IMR-90 (cell line): ENCODE results near the gene YAF2. TPM values are rescaled to one million over a fixed set of nuclear protein-coding genes. Genes with fewer than 3 reads are reported as not detected.

Experiments
- ATAC-seq: fragments of 200-7000 bp; cut with Tn5 transposase; 2 replicates; pipeline ENCODE4 v1.9.1; 2020; ENCODE audit warnings: low read depth, mild to moderate bottlenecking, moderate library complexity
- BruUV-seq: library from RNA; stranded (reverse); fragments of 400-500 nt; replicated peaks from 2 replicates; lab custom pipeline; 2021; lab: Mats Ljungman, UMichigan
- CTCF ChIA-PET: fragments of 300-600 bp; formaldehyde crosslinking; extraction: SDS; loops from one replicate; lab custom pipeline; 2021; ENCODE audit warnings: antibody characterized with exemption; lab: Yijun Ruan, JAX
- POLR2A ChIA-PET: fragments of 300-600 bp; sonication (Branson Sonifier 250); formaldehyde crosslinking; loops from one replicate; lab custom pipeline; 2022; ENCODE audit warnings: antibody characterized with exemption; ENCODE audit not compliant: unreplicated experiment; lab: Charles Lee
- DNase-seq: peaks from one replicate; pipeline ENCODE4 v3.0.0; 2013
- H2AFZ ChIP-seq: replicated peaks from 2 replicates; pipeline ENCODE3; 2013; ENCODE audit warnings: low read length, mild to moderate bottlenecking; ENCODE audit not compliant: poor library complexity
- H2AK5ac ChIP-seq: 2 replicates; pipeline ENCODE4 v1.6.1; 2013; ENCODE audit warnings: low read depth, low read length, inconsistent platforms
- H2AK9ac ChIP-seq: replicated peaks from 2 replicates; pipeline ENCODE3; 2013; ENCODE audit warnings: mild to moderate bottlenecking, low read depth, low read length, moderate library complexity; ENCODE audit not compliant: poor library complexity
- H2BK120ac ChIP-seq: 2 replicates; pipeline ENCODE4 v1.6.1; 2013; ENCODE audit warnings: low read depth, low read length, inconsistent platforms
- H2BK15ac ChIP-seq: 3 replicates; pipeline ENCODE4 v1.6.1; 2013; ENCODE audit warnings: low read depth, low read length, inconsistent platforms
- H2BK20ac ChIP-seq: 2 replicates; pipeline ENCODE4 v1.6.1; 2013; ENCODE audit warnings: low read depth, mild to moderate bottlenecking, inconsistent platforms, low read length, moderate library complexity
- H2BK5ac ChIP-seq: 2 replicates; pipeline ENCODE4 v1.6.1; 2013; ENCODE audit warnings: mild to moderate bottlenecking, low read depth, low read length, inconsistent platforms; ENCODE audit not compliant: poor library complexity, severe bottlenecking
- H3K14ac ChIP-seq: replicated peaks from 2 replicates; pipeline ENCODE4 v1.6.1; 2013; ENCODE audit warnings: low read depth, low read length, inconsistent platforms
- H3K18ac ChIP-seq: 2 replicates; pipeline ENCODE4 v1.6.1; 2013; ENCODE audit warnings: low read depth, low read length, control low read depth
- H3K23ac ChIP-seq: 2 replicates; pipeline ENCODE4 v1.6.1; 2013; ENCODE audit warnings: low read depth, low read length, inconsistent platforms
- H3K27ac ChIP-seq: 2 replicates; pipeline ENCODE4 v1.5.1; 2013; ENCODE audit warnings: mild to moderate bottlenecking, control low read depth, low read length; ENCODE audit not compliant: insufficient read depth
- H3K27me3 ChIP-seq: 2 replicates; pipeline ENCODE4 v1.6.1; 2013; ENCODE audit warnings: low read length; ENCODE audit not compliant: control insufficient read depth, insufficient read depth
- H3K36me3 ChIP-seq: 2 replicates; pipeline ENCODE4 v1.6.1; 2013; ENCODE audit warnings: low read length, mixed read lengths; ENCODE audit not compliant: control insufficient read depth, insufficient read depth
- H3K4ac ChIP-seq: 2 replicates; pipeline ENCODE4 v1.6.1; 2013; ENCODE audit warnings: low read depth, low read length, inconsistent platforms
- H3K4me1 ChIP-seq: 2 replicates; pipeline ENCODE4 v1.6.1; 2013; ENCODE audit warnings: low read length, mixed read lengths; ENCODE audit not compliant: control insufficient read depth, insufficient read depth
- H3K4me2 ChIP-seq: 2 replicates; pipeline ENCODE4 v1.6.1; 2013; ENCODE audit warnings: low read depth, mild to moderate bottlenecking, control low read depth, low read length, moderate library complexity
- H3K4me3 ChIP-seq: 2 replicates; pipeline ENCODE4 v1.5.1; 2013; ENCODE audit warnings: low read depth, mild to moderate bottlenecking, control low read depth, low read length, moderate library complexity; ENCODE audit not compliant: insufficient read depth
- H3K56ac ChIP-seq: 2 replicates; pipeline ENCODE4 v1.6.1; 2013; ENCODE audit warnings: low read length, inconsistent platforms; ENCODE audit not compliant: insufficient read depth; ENCODE audit errors: extremely low read depth
- H3K79me1 ChIP-seq, 2 experiments: 2 replicates each; pipeline ENCODE4 v1.6.1; 2013; ENCODE audit warnings: low read length in 2 of 2, inconsistent platforms in 1 of 2, low read depth in 1 of 2
- H3K9ac ChIP-seq: 2 replicates; pipeline ENCODE4 v1.6.1; 2013; ENCODE audit warnings: low read depth, low read length, control low read depth
- H3K9me1 ChIP-seq: 2 replicates; pipeline ENCODE4 v1.6.1; 2013; ENCODE audit warnings: low read length, inconsistent platforms; ENCODE audit not compliant: insufficient read depth
- H3K9me3 ChIP-seq: 2 replicates; pipeline ENCODE4 v1.6.1; 2013; ENCODE audit warnings: low read length; ENCODE audit not compliant: control insufficient read depth, insufficient read depth
- H4K20me1 ChIP-seq: 2 replicates; pipeline ENCODE4 v1.6.1; 2013; ENCODE audit warnings: low read length, inconsistent platforms; ENCODE audit not compliant: insufficient read depth
- H4K5ac ChIP-seq: 2 replicates; pipeline ENCODE4 v1.6.1; 2013; ENCODE audit warnings: mild to moderate bottlenecking, low read depth, low read length, control low read depth
- H4K8ac ChIP-seq, 2 experiments: 2 replicates each; pipeline ENCODE4 v1.6.1; 2013; ENCODE audit warnings: low read depth in 2 of 2, low read length in 2 of 2, control low read depth in 1 of 2, inconsistent platforms in 1 of 2
- H4K91ac ChIP-seq: 2 replicates; pipeline ENCODE4 v1.6.1; 2013; ENCODE audit warnings: low read depth, low read length, inconsistent platforms; ENCODE audit not compliant: insufficient read depth
- BHLHE40 ChIP-seq: fragments of 150-350 bp; IDR thresholded peaks from 2 replicates; pipeline ENCODE4 v1.6.1; 2016; ENCODE audit warnings: mild to moderate bottlenecking, low read depth, low read length
- CEBPB ChIP-seq: IDR thresholded peaks from 2 replicates; pipeline ENCODE4 v1.6.1; 2012; ENCODE audit warnings: low read depth, low read length, improper control_type of control experiment
- CHD1 ChIP-seq: IDR thresholded peaks from 2 replicates; pipeline ENCODE4 v1.6.1; 2012; ENCODE audit warnings: low read depth, low read length, improper control_type of control experiment
- FOS ChIP-seq: fragments of 150-350 bp; IDR thresholded peaks from 2 replicates; pipeline ENCODE4 v1.6.1; 2016; ENCODE audit warnings: low read depth, low read length
- MAFK ChIP-seq: IDR thresholded peaks from 2 replicates; pipeline ENCODE4 v1.6.1; 2012; ENCODE audit warnings: low read depth, low read length, improper control_type of control experiment
- MAZ ChIP-seq: IDR thresholded peaks from 2 replicates; pipeline ENCODE4 v1.6.1; 2012; ENCODE audit warnings: low read depth, mild to moderate bottlenecking, low read length, improper control_type of control experiment, moderate library complexity, borderline replicate concordance
- MXI1 ChIP-seq: IDR thresholded peaks from 2 replicates; pipeline ENCODE4 v1.6.1; 2012; ENCODE audit warnings: low read depth, mild to moderate bottlenecking, low read length, moderate library complexity, borderline replicate concordance
- NFE2L2 ChIP-seq: fragments of 150-350 bp; IDR thresholded peaks from 2 replicates; pipeline ENCODE4 v1.6.1; 2016; ENCODE audit warnings: low read depth, mild to moderate bottlenecking, low read length
- POLR2A ChIP-seq: IDR thresholded peaks from 2 replicates; pipeline ENCODE4 v1.6.1; 2012; ENCODE audit warnings: mild to moderate bottlenecking, low read depth, low read length
- RAD21 ChIP-seq: IDR thresholded peaks from 2 replicates; pipeline ENCODE4 v1.6.1; 2012; ENCODE audit warnings: low read length, improper control_type of control experiment
- RCOR1 ChIP-seq: IDR thresholded peaks from 2 replicates; pipeline ENCODE4 v1.6.1; 2012; ENCODE audit warnings: mild to moderate bottlenecking, low read length, improper control_type of control experiment; ENCODE audit not compliant: insufficient replicate concordance
- RFX5 ChIP-seq: IDR thresholded peaks from 2 replicates; pipeline ENCODE4 v1.8.0; 2012; ENCODE audit warnings: low read depth, mild to moderate bottlenecking, low read length, moderate library complexity
- SMC3 ChIP-seq: fragments of 150-350 bp; IDR thresholded peaks from 2 replicates; pipeline ENCODE4 v1.6.1; 2016; ENCODE audit warnings: low read depth, mild to moderate bottlenecking, antibody characterized with exemption, low read length, moderate library complexity
- WGBS, 2 experiments: methylation state at CpG; one replicate each; pipeline versions ENCODE4 v1.1.5 to v1.1.7; 2013; ENCODE audit warnings: missing lambda C conversion rate in 2 of 2; ENCODE audit not compliant: insufficient read length in 1 of 2; ENCODE audit errors: extremely low coverage in 2 of 2; 5-methylcytosine and 5-hydroxymethylcytosine counted together
- dilution Hi-C: fragments of 300-500 bp; cut with HindIII; formaldehyde crosslinking; loops from one replicate; pipeline ENCODE4 v1.14.3; 2018; ENCODE audit warnings: low sequenced_read_pairs; ENCODE audit not compliant: unreplicated experiment
- in situ Hi-C: fragments of 300-500 bp; cut with MboI; formaldehyde crosslinking; loops from 3 replicates; pipeline ENCODE4 v1.14.3; 2019; ENCODE audit warnings: low sequenced_read_pairs, inconsistent platforms, mixed read lengths
- intact Hi-C: fragments of 100-400 bp; cut with micrococcal nuclease; formaldehyde crosslinking; loops from 2 replicates; pipeline ENCODE4 v1.10.0; 2022
- polyA plus RNA-seq, 3 experiments: library from polyadenylated mRNA; depleted of rRNA; stranded (reverse); fragments of >200 nt; gene quantifications; 2 replicates each; pipeline ENCODE4 v1.2.3, GENCODE V29; 2012; ENCODE audit warnings: low replicate concordance in 1 of 3
- total RNA-seq: library from RNA; depleted of rRNA; stranded (reverse); fragments of >200 nt; gene quantifications from 2 replicates; pipeline ENCODE4 v1.2.3, GENCODE V29; 2012
- TF ChIP-seq, protein P1 (sequence below): fragments of 150-350 bp; IDR thresholded peaks from 2 replicates; pipeline ENCODE4 v1.6.1; 2017; ENCODE audit warnings: mild to moderate bottlenecking, antibody characterized with exemption, low read length, low read depth
- TF ChIP-seq, protein P2 (sequence below): fragments of 150-350 bp; IDR thresholded peaks from 2 replicates; pipeline ENCODE4 v1.6.1; 2016; ENCODE audit warnings: low read depth, mild to moderate bottlenecking, low read length, moderate library complexity, borderline replicate concordance
- TF ChIP-seq, protein P3 (sequence below): conservative IDR thresholded peaks from 2 replicates; pipeline ENCODE4 v1.5.1; 2012; ENCODE audit warnings: mild to moderate bottlenecking, low read depth, low read length, improper control_type of control experiment

The YAF2 gene
- total and polyA plus RNA-seq, 2 of the 4 experiments (the other 2 are of a cell fraction): 7.9 to 14.2 TPM

DNA sequence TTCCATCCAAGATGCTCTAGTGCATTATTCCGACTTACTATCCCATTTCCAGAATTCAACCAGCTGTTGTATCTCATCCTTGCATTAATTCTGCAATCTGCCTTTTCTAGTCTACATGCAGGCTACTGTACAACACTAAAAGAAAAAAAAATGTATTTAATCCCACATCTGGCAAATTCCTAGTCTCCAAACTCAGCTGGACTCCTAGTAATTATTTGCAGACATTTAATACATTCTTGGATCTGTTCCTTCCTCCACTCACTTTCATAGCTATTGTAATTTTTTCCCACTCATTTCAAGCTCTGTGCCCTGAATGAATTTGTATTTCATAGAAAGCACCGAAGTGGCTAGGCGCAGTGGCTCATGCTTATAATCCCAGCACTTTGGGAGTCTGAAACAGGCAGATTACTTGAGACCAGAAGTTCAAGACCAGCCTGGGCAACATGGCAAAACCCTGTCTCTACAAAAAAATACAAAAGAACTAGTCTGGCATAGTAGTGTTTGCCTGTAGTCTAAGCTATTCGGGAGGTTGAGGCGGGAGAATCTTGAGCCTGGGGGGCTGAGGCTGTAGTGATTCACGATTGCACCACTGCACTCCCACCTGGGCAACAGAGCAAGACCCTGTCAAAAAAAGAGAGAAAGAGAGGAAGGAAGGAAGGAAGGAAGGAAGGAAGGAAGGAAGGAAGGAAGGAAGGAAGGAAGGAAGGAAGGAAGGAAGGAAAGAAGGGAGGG lies 39.5 kb upstream of the YAF2 start:
- Histone ChIP-seq H3K27me3 (peaks cover 3% of the 10 kb centered on the region), H3K79me1 (no peaks in the 10 kb centered on the region), H3K4ac (no peak overlapping the region), H3K4me2 (no peak overlapping the region), H2BK20ac (no peak overlapping the region), H2BK15ac (no peak overlapping the region), H3K4me1 (no peaks in the 10 kb centered on the region), H3K9me1 (no peaks in the 10 kb centered on the region), H3K14ac (no peak overlapping the region), H2BK5ac (no peak overlapping the region), H2AK9ac (no peak overlapping the region), H3K9ac (no peak overlapping the region), H3K18ac (no peak overlapping the region), H3K9me3 (no peaks in the 10 kb centered on the region), H2AFZ (no peak overlapping the region), H2BK120ac (no peak overlapping the region), H3K4me3 (no peak overlapping the region), H4K8ac (no peak overlapping the region), H3K56ac (no peak overlapping the region), H2AK5ac (no peak overlapping the region), H4K5ac (no peak overlapping the region), H3K23ac (no peak overlapping the region), H4K91ac (no peak overlapping the region), H3K27ac (no peak overlapping the region), H4K20me1 (no peaks in the 10 kb centered on the region), H3K36me3 (no peaks in the 10 kb centered on the region)
- 43% methylated on average over 1 of the region's 6 CpGs; no CpG with 5 or more reads in 1 of the 2 experiments for WGBS, 2 experiments
- intact Hi-C loops: no loop called here
- in situ Hi-C loops: no loop called here
- dilution Hi-C loops: no loop called here
- ATAC-seq (no peak), DNase-seq (no peak)
- TF ChIP-seq BHLHE40 (no peak), CEBPB (no peak), SMC3 (no peak), MAFK (no peak), POLR2A (no peak), RAD21 (no peak), MAZ (no peak), MXI1 (no peak), RCOR1 (no peak), CHD1 (no peak), FOS (no peak), NFE2L2 (no peak), RFX5 (no peak)
- TF ChIP-seq, protein P1, sequence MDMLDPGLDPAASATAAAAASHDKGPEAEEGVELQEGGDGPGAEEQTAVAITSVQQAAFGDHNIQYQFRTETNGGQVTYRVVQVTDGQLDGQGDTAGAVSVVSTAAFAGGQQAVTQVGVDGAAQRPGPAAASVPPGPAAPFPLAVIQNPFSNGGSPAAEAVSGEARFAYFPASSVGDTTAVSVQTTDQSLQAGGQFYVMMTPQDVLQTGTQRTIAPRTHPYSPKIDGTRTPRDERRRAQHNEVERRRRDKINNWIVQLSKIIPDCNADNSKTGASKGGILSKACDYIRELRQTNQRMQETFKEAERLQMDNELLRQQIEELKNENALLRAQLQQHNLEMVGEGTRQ: no peak
- TF ChIP-seq, protein P2, sequence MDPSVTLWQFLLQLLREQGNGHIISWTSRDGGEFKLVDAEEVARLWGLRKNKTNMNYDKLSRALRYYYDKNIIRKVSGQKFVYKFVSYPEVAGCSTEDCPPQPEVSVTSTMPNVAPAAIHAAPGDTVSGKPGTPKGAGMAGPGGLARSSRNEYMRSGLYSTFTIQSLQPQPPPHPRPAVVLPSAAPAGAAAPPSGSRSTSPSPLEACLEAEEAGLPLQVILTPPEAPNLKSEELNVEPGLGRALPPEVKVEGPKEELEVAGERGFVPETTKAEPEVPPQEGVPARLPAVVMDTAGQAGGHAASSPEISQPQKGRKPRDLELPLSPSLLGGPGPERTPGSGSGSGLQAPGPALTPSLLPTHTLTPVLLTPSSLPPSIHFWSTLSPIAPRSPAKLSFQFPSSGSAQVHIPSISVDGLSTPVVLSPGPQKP: no peak
- TF ChIP-seq, protein P3, sequence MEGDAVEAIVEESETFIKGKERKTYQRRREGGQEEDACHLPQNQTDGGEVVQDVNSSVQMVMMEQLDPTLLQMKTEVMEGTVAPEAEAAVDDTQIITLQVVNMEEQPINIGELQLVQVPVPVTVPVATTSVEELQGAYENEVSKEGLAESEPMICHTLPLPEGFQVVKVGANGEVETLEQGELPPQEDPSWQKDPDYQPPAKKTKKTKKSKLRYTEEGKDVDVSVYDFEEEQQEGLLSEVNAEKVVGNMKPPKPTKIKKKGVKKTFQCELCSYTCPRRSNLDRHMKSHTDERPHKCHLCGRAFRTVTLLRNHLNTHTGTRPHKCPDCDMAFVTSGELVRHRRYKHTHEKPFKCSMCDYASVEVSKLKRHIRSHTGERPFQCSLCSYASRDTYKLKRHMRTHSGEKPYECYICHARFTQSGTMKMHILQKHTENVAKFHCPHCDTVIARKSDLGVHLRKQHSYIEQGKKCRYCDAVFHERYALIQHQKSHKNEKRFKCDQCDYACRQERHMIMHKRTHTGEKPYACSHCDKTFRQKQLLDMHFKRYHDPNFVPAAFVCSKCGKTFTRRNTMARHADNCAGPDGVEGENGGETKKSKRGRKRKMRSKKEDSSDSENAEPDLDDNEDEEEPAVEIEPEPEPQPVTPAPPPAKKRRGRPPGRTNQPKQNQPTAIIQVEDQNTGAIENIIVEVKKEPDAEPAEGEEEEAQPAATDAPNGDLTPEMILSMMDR: no peak
- ChIA-PET CTCF (no interaction called here), POLR2A (no interaction called here)
- BruUV-seq: no TSS peak
